Adipocyte (in vitro differentiated cells): ENCODE results near the gene SERHL2.
A peak's percentile ranks its signal among the peaks of the same experiment; 100 is the strongest.
"Not testable (repeated sequence)": the region's sequence is repeated elsewhere in the genome, so short reads cannot be mapped to it uniquely, and the experiment has no call there.

Source experiments
- DNase-seq: peaks from one replicate; pipeline ENCODE4 v3.0.0-alpha.2; 2015; ENCODE audit warnings: low read depth
- H3K27me3 ChIP-seq: replicated peaks from 2 replicates; pipeline ENCODE4 v1.7.0; 2013; ENCODE audit warnings: mild to moderate bottlenecking, low read length, moderate library complexity; ENCODE audit not compliant: control insufficient read depth, insufficient read depth
- H3K36me3 ChIP-seq: 2 replicates; pipeline ENCODE4 v1.7.0; 2013; ENCODE audit warnings: low read length, mild to moderate bottlenecking, moderate library complexity; ENCODE audit not compliant: control insufficient read depth, insufficient read depth, severe bottlenecking
- H3K4me1 ChIP-seq: 2 replicates; pipeline ENCODE4 v1.7.0; 2013; ENCODE audit warnings: mild to moderate bottlenecking, low read length, moderate library complexity; ENCODE audit not compliant: control insufficient read depth, insufficient read depth
- H3K4me3 ChIP-seq: 2 replicates; pipeline ENCODE4 v1.7.0; 2013; ENCODE audit warnings: mild to moderate bottlenecking, low read length, moderate library complexity
- H3K9ac ChIP-seq: 2 replicates; pipeline ENCODE4 v1.7.0; 2013; ENCODE audit warnings: mild to moderate bottlenecking, low read length, moderate library complexity
- H3K9me3 ChIP-seq: 2 replicates; pipeline ENCODE4 v1.7.0; 2013; ENCODE audit warnings: mild to moderate bottlenecking, low read length, moderate library complexity; ENCODE audit not compliant: control insufficient read depth

The SERHL2 gene

GRCh38 chr22:42577141-42577540 is 23.4 kb downstream of the SERHL2 start:
- not testable (repeated sequence) for DNase-seq, H3K4me1 ChIP-seq, H3K4me3 ChIP-seq, H3K9ac ChIP-seq, H3K9me3 ChIP-seq, H3K27me3 ChIP-seq
- H3K36me3 ChIP-seq, result peaks cover 35% of the 10 kb centered on the region

- Histone ChIP-seq H3K27me3 (no peaks in the 10 kb centered on the region), H3K4me3 (no peak overlapping the region), H3K9ac (no peak overlapping the region), H3K9me3 (no peaks in the 10 kb centered on the region), H3K36me3 (peaks cover 36% of the 10 kb centered on the region), H3K4me1 (peaks cover 5% of the 10 kb centered on the region)
- no peak for DNase-seq
Measured at GRCh38 chr22:42577623-42578240, 24.0 kb downstream of the SERHL2 start.

DNA sequence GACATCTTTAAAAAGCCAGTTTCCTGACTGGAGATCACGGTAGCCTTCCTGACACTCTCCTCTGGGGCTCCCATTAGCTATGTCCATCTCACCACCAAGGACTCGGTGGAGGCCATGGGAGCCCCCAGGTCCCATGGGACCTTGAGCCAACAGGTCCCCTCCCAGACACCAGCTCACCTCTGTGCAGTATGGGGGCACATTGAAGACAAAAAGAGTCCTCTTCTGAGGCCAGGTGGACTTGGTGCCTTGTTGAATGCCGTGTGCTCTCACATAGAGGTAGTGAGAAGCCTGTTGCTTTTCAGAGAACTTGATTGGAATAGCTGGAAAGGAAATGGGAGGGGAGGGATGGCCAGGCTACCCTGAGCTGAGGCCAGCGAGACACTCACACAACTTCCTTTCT is 26.3 kb downstream of the SERHL2 start:
- H3K36me3 ChIP-seq, result peaks cover 51% of the 10 kb centered on the region
- not testable (repeated sequence) for H3K9me3 ChIP-seq, H3K27me3 ChIP-seq, H3K9ac ChIP-seq, DNase-seq, H3K4me1 ChIP-seq, H3K4me3 ChIP-seq

- not testable (repeated sequence) for DNase-seq, H3K9me3 ChIP-seq, H3K27me3 ChIP-seq, H3K4me1 ChIP-seq
- peaks cover 62% of the 10 kb centered on the region for H3K36me3 ChIP-seq
- peak overlapping the region; percentile 86 for H3K9ac ChIP-seq
- peak overlapping the region; percentile 82 for H3K4me3 ChIP-seq
Measured at GRCh38 chr22:42581194-42581761, 27.5 kb downstream of the SERHL2 start.

- Histone ChIP-seq H3K9me3 (no peaks in the 10 kb centered on the region), H3K4me3 (peak overlapping the region; percentile 82), H3K27me3 (no peaks in the 10 kb centered on the region), H3K36me3 (peaks cover 67% of the 10 kb centered on the region), H3K9ac (peak overlapping the region; percentile 86), H3K4me1 (peaks cover 16% of the 10 kb centered on the region)
- peak; percentile 87 for DNase-seq
Measured at GRCh38 chr22:42581762-42582716, 28.3 kb downstream of the SERHL2 start.

DNA sequence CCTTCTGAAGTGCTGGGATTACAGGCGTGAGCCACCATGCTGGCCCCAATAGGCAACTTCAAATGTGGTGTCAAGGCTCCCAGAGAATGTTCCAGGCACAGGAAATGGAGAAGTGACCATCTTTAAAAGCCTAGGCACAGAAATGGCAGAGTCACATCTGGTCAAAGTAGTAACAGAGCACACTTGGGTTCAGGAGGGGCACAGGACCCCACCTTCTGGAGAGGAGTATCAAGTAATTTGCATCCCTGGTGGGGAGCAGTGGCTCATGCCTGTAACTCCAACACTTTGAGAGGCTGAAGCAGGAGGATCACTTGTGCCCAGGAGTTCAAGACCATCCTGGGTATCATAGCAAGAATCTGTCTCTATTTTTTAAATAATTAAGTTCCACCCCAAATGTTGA is 29.2 kb downstream of the SERHL2 start:
- Histone ChIP-seq H3K27me3 (no peaks in the 10 kb centered on the region), H3K9me3 (no peaks in the 10 kb centered on the region), H3K4me1 (peaks cover 17% of the 10 kb centered on the region), H3K4me3 (no peak overlapping the region), H3K36me3 (peaks cover 67% of the 10 kb centered on the region), H3K9ac (no peak overlapping the region)
- DNase-seq, result no peak

- Histone ChIP-seq H3K4me1 (peaks cover 17% of the 10 kb centered on the region), H3K4me3 (no peak overlapping the region), H3K27me3 (no peaks in the 10 kb centered on the region), H3K9ac (no peak overlapping the region), H3K36me3 (peaks cover 63% of the 10 kb centered on the region), H3K9me3 (no peaks in the 10 kb centered on the region)
- no peak for DNase-seq
Measured at GRCh38 chr22:42584364-42584940, 30.7 kb downstream of the SERHL2 start.

DNA sequence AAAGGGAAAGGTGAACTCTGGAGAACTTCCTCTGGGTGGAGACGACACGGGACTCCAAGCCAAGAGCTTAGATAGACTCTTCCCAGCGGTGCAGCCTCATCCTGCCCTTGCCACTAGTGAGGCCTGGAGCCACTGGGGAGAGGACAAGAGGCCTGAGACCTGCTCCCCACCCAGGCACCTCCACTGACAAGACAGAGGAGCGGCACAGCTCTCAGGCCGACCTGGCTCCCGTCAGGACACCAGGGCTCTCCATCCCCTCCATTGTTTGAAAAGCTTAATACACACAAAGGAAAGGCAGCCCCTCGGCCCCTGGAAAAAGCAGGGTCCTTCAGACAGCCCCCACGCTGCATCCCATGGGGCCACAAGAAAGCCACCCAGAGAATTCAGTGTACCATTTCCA is 31.3 kb downstream of the SERHL2 start:
- Histone ChIP-seq H3K27me3 (no peaks in the 10 kb centered on the region), H3K9me3 (no peaks in the 10 kb centered on the region), H3K9ac (no peak overlapping the region), H3K36me3 (peaks cover 67% of the 10 kb centered on the region), H3K4me3 (no peak overlapping the region), H3K4me1 (peaks cover 17% of the 10 kb centered on the region)
- DNase-seq, result no peak

DNA sequence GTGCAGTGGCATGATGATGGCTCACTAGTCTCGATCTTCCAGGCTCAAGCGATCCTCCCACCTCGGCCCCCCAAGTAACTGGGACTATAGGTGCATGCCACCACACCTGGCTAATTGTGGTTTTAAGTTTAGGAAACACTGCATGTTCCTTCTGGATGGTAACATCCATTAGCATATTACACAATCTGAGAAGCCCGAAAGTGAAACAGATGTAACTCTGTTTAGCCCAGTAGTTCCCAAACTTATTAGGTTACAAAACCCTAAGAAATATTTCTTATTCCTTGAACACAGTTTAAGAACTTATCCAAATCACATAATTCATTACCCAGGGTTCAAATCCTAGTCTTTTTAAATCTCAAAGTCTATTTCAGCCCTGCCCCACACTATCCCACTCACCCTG is 32.6 kb downstream of the SERHL2 start:
- Histone ChIP-seq H3K4me3 (no peak overlapping the region), H3K9me3 (no peaks in the 10 kb centered on the region), H3K4me1 (peaks cover 17% of the 10 kb centered on the region), H3K36me3 (peaks cover 77% of the 10 kb centered on the region), H3K27me3 (no peaks in the 10 kb centered on the region), H3K9ac (peak overlapping the region; percentile 14)
- DNase-seq, result no peak

DNA sequence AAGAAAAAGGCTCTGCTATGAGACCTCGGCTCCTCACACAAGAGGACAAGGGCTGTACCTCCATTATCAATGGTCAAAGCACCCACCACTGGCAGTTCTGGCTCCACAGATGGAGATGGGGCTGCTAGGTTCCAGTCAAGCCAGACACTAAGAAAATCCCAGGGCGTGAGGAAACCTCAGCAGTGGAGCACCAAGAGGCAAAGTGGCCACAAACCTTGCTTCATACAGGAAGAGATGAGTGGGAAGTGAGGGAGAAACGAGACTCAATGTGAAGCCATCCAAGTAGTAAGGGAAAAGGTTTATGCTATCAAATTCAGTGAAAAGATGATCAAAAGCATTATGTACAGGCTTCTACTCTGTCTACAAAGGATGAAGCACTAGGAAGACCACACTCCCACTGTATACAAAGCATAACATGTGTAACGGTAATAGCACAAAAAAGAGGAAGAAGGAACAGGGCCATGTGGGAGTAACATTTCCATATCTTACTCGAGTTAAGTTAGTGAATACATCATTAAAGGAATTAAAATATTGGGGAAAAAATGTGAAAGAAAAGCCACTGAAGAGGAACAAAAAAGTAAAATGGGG is 33.9 kb downstream of the SERHL2 start:
- Histone ChIP-seq H3K9ac (no peak overlapping the region), H3K27me3 (no peaks in the 10 kb centered on the region), H3K4me3 (no peak overlapping the region), H3K9me3 (no peaks in the 10 kb centered on the region), H3K36me3 (peaks cover 87% of the 10 kb centered on the region), H3K4me1 (peaks cover 12% of the 10 kb centered on the region)
- DNase-seq, result no peak

DNA sequence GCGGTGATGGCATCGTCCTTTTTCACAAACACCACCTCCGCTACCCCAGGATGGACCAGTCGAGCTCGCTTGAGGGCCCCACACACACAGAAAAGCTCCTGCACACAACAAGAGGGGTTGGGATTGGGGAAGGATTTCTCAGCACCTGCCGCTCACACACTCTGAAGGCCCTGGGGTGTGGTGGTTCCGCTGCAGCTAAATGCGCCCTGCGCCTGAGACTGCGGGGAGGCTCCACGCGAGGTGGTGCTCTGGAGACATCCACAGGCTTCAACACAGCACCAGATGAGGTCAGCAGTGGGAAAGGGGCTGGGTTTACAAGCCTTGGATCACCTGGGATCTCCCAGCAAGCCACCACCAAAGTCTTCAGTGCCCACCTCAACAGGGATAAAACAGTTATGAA is 38.2 kb downstream of the SERHL2 start:
- Histone ChIP-seq H3K9ac (no peak overlapping the region), H3K9me3 (no peaks in the 10 kb centered on the region), H3K27me3 (no peaks in the 10 kb centered on the region), H3K4me1 (peaks cover 18% of the 10 kb centered on the region), H3K36me3 (peaks cover 84% of the 10 kb centered on the region), H3K4me3 (no peak overlapping the region)
- no peak for DNase-seq
